ENCODE measurements around the gene ANKS1B. TPM values are rescaled to one million over a fixed set of nuclear protein-coding genes. Genes with fewer than 3 reads are reported as not detected.

Gene ANKS1B
- total and polyA plus RNA-seq, 2 of the 4 experiments (the other 2 are of a cell fraction): 0.17 to 0.18 TPM

DNA sequence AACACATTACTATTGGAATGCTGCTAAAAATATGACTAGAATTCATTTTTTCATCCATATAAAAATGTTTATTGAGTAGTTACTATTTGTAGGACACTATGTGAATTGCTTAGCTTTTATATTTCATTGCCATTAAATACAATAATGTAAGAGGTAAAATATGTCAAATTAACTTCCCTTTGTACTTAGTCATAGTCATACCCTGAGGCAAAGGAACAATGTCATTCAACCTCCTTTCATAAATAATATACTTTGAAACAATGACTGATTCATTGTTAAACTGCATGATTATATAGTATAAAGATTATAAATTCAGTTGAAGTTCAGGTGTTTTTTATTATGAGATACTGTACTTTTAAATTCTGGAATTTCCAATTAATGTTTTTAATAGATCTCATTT, 232.0 kb downstream of the ANKS1B start:
- intact Hi-C loops (cut with micrococcal nuclease): no loop called here
- Histone ChIP-seq H3K9me3 (ENCODE audit: control insufficient read depth, insufficient read depth, low read length) (no peaks in the 10 kb centered on the region), H2BK15ac (ENCODE audit: low read depth, low read length) (no peak overlapping the region), H2BK20ac (ENCODE audit: low read depth, low read length) (no peak overlapping the region), H3K9ac (ENCODE audit: low read depth, low read length) (no peak overlapping the region), H3K56ac (ENCODE audit: extremely low read depth, insufficient read depth, low read length) (no peak overlapping the region), H3K14ac (replicated peaks; ENCODE audit: low read depth, low read length) (no peak overlapping the region), H2BK5ac (ENCODE audit: low read depth, low read length, poor library complexity, severe bottlenecking) (no peak overlapping the region), H4K20me1 (ENCODE audit: insufficient read depth, low read length) (no peaks in the 10 kb centered on the region), H3K4me3 (ENCODE audit: insufficient read depth, low read depth, low read length) (no peak overlapping the region), H3K18ac (ENCODE audit: low read depth, low read length) (no peak overlapping the region), H3K4me1 (ENCODE audit: control insufficient read depth, insufficient read depth, low read length) (no peaks in the 10 kb centered on the region), H3K9me1 (ENCODE audit: insufficient read depth, low read length) (no peaks in the 10 kb centered on the region), H3K27me3 (ENCODE audit: control insufficient read depth, insufficient read depth, low read length) (no peaks in the 10 kb centered on the region), H3K4ac (ENCODE audit: low read depth, low read length) (no peak overlapping the region), H4K5ac (ENCODE audit: low read depth, low read length) (no peak overlapping the region), H3K23ac (ENCODE audit: low read depth, low read length) (no peak overlapping the region), H4K91ac (ENCODE audit: insufficient read depth, low read depth, low read length) (no peak overlapping the region), H2AK9ac (replicated peaks; ENCODE audit: low read depth, low read length, poor library complexity) (no peak overlapping the region), H2AFZ (replicated peaks; ENCODE audit: low read length, poor library complexity) (no peak overlapping the region), H3K36me3 (ENCODE audit: control insufficient read depth, insufficient read depth, low read length) (no peaks in the 10 kb centered on the region), H4K8ac (ENCODE audit: low read depth in 2 of 2, low read length in 2 of 2) (no peak overlapping the region), H2AK5ac (ENCODE audit: low read depth, low read length) (no peak overlapping the region), H2BK120ac (ENCODE audit: low read depth, low read length) (no peak overlapping the region), H3K79me1 (ENCODE audit: low read depth in 1 of 2, low read length in 2 of 2) (no peaks in the 10 kb centered on the region), H3K4me2 (ENCODE audit: low read depth, low read length) (no peak overlapping the region), H3K27ac (ENCODE audit: insufficient read depth, low read length) (no peak overlapping the region)
- DNase-seq: no peak
- BruUV-seq (replicated peaks): no TSS peak
- ChIA-PET POLR2A (ENCODE audit: unreplicated experiment) (no interaction called here), CTCF (no interaction called here)
- no peak for ATAC-seq (ENCODE audit: low read depth)
- TF ChIP-seq, protein P1, sequence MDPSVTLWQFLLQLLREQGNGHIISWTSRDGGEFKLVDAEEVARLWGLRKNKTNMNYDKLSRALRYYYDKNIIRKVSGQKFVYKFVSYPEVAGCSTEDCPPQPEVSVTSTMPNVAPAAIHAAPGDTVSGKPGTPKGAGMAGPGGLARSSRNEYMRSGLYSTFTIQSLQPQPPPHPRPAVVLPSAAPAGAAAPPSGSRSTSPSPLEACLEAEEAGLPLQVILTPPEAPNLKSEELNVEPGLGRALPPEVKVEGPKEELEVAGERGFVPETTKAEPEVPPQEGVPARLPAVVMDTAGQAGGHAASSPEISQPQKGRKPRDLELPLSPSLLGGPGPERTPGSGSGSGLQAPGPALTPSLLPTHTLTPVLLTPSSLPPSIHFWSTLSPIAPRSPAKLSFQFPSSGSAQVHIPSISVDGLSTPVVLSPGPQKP (IDR thresholded peaks at IDR 0.05; ENCODE audit: borderline replicate concordance, low read depth, low read length): no peak
- TF ChIP-seq CTCF (conservative IDR thresholded peaks at IDR 0.05; ENCODE audit: low read depth, low read length): no peak
- no peak for TF ChIP-seq RAD21 (IDR thresholded peaks at IDR 0.05; ENCODE audit: low read length)
- TF ChIP-seq NFE2L2 (IDR thresholded peaks at IDR 0.05; ENCODE audit: low read depth, low read length): no peak
- TF ChIP-seq BHLHE40 (IDR thresholded peaks at IDR 0.05; ENCODE audit: low read depth, low read length): no peak
- no peak for TF ChIP-seq CEBPB (IDR thresholded peaks at IDR 0.05; ENCODE audit: low read depth, low read length)
- TF ChIP-seq MXI1 (IDR thresholded peaks at IDR 0.05; ENCODE audit: borderline replicate concordance, low read depth, low read length): no peak
- TF ChIP-seq POLR2A (IDR thresholded peaks at IDR 0.05; ENCODE audit: low read depth, low read length): no peak
- in situ Hi-C loops (cut with MboI; ENCODE audit: low sequenced_read_pairs): no loop called here
- dilution Hi-C loops (cut with HindIII; ENCODE audit: low sequenced_read_pairs, unreplicated experiment): no loop called here

All from IMR-90 (cell line).